Stimulated activated CD8-positive, alpha-beta memory T cell treated with anti-CD3 and anti-CD28 coated beads, Interleukin-2, amount 100 ng/mL, for 48 hours (primary cell): ENCODE data around the gene EXOC4.

Experiments
- DNase-seq, 2 donors: peaks; one replicate each; pipeline ENCODE4 v3.0.0-alpha.2; 2020; ENCODE audit warnings: low read depth in 2 of 2

Gene EXOC4

DNA sequence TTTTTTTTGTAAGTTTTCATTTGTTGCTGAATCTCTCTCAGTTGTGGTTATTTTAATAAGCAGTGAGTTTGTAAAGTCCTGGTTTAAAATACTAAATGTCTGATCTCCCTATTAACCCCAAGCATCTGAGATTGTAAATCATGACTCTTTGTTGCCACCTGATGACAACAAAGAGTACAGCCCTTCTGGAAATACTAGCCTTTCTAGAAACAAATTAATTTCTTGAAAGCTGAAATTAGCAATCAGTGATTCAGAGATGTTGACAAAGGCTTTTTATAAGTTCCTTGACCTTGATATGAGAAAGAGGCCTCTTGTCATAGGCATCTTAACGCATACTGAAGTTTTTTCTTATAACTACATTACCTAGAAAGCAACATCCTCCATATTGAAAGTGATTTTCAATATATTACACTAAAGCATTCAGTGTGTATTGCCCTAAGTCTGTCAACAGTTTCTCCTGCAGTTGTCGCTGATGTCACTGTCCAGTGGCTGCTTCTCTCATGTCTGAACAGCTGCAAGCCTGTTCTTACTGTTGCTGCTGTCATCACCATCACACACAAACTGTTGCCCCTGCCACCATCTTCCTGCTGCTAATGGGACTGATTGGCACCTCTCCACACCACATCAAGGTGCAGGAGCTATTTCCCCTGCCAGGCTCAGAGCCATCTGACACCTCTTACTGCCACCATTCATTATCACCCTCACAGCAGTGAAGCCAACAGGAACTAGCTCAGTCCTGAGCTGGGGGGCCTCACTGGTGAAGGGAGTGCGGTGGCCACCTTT is 779.1 kb downstream of the EXOC4 start:
- no peak for DNase-seq

DNA sequence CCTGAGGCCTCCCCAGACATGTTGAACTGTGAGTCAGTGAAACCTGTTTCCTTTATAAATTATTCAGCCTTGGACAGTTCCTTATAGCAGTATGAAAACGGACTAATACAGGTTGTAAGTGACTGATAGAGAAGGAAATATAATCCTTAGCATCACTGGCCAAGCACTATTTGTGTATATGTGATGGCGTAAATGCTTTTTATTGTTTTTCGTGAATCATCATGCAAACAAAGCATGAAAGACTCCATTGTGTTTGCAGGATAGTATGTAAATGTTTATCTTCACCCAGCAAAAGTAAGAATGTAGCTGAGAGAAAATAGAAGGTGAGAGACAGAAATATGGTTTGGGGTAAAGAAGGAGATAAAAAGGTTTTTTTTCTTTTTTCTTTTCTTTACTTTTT is 781.8 kb downstream of the EXOC4 start:
- no peak for DNase-seq

DNA sequence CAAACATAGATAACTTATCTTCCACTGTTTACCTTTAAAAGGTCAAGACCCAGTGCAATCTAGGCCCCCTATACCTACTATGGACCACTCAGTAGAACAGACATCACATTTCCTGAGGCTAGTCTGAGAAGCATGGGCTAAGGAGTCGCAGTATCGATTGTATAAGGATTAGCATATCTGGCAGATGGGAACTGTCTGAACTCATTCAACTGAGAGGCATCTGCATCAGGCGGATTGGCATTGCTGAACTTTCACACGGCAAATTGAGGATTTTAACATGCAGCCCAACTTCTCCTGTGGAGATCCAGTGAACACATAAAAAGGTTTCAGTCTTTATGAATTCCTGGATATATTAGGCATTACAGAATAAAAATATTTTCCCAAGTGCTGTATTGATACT is 785.1 kb downstream of the EXOC4 start:
- DNase-seq: no peak

DNA sequence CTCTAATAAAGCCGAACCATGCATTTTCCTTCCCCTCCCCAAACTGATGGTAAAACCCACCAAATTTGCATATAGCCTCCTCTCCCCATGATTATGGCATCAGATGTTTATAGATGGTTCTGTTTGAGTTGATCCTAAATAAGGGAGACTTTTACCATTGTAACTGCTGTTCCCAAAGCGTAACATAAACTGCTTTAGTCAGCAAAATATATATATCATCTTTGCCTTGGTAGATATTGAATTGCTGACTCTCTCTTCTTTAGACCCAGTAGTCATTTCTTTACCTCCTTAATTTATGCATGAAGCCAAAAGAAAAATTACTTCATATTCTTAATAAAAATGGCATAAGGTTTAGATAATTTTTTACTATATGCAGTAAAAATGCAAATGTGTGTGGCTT is 788.1 kb downstream of the EXOC4 start:
- DNase-seq: no peak

DNA sequence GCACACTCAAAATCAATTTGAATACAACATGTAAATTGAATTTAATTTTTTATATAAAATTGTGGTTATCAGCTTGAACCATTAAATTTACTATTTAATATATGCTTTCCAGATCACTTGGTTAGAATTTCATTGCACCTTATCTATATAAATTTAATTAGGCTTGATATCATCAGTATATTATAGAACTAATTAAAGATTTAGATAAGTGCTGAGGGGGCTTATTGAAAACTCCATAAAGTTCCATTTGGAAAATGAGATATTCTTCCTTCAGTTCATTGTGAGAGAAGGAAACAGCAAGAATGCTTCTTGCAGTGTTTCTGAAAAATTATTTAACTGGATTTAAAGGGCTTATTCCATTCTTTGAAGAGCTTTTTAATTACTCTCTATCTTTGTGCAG is 788.6 kb downstream of the EXOC4 start:
- no peak for DNase-seq

DNA sequence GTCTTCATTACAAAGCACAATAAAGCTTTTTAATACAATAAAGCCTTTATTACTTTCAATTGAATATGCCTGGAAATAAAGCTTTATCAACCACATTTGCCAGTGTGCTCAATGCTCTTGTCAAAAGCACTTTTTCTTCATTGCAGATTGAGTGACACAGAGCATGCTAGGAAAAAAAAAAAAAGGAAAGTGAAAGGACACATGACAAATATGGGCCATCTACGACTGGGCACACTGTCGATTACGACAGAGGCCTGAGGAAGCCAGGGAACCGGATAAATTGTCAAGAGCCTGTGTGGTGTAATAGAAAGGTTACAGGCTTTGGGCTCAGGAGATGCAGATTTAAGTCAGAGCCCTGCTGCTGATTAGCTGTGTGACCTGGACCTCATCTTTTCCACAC is 789.4 kb downstream of the EXOC4 start:
- DNase-seq: no peak

DNA sequence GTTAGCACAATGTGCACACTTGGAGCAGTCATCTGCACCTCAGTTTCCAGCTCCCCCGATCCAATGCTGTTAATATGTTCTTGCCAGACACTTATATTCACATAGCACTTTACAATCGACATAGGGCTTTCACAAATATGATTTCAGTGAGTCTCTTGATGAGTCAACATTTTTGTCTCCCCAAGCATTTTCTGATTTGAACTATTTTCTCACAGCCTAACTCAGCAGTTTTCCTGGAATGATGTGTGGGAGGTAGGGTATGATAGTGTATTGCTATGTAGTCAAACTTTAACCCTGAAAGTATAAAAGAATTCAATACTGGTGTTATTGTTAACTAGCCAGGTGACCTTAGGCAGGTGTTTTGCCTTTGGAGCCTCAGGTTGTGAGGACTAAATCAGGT is 791.8 kb downstream of the EXOC4 start:
- no peak for DNase-seq

DNA sequence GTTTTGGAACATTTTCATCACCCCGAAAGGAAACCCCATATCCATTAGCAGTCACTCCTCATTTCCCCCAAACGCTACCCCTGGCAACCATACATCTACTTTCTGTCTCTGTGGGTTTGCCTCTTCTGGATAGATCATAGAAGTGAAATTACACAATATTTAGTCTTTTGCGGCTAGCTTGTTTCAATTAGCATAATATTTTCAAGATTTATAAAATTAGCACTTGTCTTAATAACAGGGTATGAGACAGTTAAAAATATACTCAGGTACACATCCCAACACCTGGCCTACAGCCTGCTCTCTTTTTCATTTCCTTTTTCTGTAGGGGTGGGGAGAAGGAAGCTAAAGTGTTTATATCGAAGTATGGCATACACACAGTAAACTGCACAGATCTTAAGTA is 792.8 kb downstream of the EXOC4 start:
- DNase-seq: no peak

DNA sequence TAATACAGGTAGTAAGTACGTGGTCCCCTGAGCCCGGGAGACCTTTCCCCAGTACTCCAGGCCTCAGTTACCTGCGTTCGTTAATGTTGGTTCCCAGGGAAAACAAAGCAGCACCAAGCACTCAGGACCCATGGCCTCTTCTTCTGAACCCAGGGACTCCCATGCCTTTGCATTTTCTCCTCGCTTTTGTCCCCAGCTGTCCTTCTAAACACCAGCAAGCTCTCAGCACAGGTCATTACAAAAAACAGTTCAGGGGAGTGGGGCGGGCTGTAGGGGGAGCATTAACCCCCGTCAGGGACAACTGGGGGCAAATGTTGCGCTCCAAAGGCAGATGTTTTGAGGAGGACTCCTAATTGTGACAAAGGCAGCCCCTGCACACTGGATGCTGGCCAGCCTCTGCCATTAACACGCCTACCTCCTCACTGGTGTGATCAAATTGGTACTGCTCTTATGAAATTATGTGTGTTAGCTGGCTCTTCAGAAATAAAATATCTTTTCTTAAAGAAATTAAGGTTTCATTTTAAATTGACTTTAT is 793.8 kb downstream of the EXOC4 start:
- DNase-seq: no peak

DNA sequence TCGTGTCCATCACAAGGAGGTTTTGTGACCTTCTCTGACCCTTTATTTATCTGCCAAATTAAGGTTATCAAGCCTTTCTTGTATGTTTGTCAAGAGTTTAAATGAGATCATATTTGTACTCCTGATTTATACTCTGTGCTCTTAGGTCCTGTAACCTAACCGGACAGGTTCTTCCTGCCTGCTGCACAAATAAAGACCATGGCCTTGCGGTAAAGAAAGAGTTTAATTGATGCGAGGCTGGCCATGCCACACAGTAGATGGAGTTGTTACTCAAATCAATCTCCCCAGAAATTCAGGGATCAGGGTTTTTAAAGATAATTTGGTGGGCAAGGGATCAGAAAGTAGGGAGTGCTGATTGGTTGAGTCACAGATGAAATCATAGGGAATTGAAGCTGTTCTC is 794.8 kb downstream of the EXOC4 start:
- no peak for DNase-seq

DNA sequence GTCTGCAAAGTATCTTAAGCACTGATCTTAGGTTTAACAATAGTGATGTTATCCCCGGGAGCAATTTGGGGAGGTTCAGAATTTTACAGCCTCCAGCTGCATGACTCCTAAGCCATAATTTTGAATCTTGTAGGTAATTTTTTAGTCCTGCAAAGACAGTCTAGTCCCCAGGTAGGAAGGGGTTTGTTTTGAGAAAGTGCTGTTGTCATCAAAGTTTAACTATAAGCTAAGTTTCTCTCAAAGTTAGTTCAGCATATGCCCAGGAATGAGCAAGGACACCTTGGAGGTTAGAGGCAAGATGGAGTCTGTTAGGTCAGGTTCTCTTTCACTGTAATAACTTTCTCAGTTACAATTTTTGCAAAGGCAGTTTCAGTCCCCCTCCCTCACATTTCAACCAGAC is 795.3 kb downstream of the EXOC4 start:
- no peak for DNase-seq

DNA sequence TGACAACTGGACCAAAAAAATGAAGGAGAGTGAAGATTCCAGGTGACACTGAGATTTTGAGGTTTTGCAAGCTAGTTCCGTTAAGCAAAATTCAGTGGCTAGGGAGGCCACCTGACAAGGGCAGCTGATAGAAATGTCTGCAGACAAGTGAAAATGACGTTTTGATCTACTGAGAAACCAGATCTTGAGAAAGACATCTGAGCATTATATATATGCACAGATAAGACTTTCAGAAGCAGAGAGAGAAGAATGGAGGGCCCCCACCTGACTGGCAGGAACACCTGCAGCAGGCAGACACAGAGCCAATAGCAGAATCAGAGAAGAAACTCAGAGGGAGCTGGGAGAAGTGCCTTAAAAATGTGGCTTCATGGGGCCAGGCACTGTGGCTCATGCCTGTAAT is 798.1 kb downstream of the EXOC4 start:
- DNase-seq: no peak

DNA sequence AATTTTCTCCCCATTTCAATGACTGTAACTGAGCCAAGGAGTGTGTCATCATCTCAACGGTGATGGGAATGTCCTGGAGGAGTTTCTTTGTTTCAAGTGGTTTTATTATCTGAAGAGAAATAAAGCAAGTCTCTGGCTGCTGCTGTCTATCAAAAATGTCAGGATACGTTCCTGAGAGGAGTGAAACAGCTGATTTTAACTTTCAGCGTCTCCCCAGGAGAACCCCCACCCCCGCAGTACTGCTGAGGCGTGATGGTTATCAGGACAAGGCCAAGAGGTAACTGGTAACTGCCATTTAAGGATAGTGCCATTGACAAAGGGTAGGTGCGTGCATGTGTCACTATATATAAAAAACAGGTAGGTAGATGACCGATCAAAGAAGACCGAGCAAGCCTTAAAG is 803.9 kb downstream of the EXOC4 start:
- DNase-seq: no peak

DNA sequence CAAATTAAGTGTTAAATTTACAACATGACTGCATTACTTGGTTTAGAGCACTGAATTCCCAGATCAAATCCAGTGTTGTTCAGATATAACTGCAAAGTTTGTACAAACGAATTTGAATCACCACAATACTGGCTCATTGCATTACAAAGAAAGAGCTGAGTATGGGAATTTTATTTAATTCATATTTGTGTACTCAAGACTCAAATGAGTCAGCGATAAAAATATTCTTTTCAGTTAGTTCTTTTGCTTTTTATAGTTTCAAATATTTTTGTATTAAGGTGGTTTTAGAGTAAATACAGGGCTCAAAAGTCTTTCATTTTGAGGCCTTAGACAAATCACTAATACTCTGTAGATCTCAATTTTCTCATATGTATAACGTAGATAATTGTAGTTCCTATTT is 805.6 kb downstream of the EXOC4 start:
- no peak for DNase-seq

DNA sequence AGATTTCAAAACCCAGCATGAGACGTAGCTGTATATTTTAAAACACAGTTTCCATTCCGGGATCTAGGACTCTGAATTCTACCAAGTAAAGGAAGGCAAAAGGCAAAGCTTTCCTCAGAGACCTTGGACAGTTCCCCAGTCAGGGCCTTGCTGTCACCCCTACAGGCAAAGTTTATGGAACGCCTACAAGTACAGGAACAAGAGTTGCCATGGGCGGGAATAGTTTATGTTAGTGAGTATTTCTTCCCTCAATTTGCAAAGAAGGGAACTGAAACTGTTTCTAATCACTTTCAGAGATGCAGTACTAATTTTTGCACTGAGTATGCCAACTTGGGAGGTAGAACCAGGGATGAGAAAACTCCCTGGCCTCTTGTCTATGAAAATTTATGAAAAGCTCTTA is 806.1 kb downstream of the EXOC4 start:
- no peak for DNase-seq

DNA sequence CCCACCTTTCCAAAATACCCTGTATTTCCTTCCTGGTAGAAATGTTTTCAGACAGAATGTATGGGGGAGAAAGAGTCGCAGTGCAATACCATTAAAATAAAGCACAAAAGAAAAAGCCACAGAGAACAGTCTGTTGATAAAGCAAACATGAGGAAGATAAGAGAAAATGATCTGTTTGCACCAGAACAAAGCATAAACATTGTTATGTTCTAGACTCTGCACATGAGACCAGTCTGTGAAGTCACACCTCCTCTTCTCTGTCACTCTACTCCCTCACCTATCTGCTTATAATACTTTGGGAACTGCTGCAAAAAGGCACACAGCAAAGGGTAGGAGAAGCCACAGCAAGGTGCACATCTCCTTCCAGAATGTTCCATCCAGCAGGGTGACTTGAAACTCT is 807.0 kb downstream of the EXOC4 start:
- no peak for DNase-seq

DNA sequence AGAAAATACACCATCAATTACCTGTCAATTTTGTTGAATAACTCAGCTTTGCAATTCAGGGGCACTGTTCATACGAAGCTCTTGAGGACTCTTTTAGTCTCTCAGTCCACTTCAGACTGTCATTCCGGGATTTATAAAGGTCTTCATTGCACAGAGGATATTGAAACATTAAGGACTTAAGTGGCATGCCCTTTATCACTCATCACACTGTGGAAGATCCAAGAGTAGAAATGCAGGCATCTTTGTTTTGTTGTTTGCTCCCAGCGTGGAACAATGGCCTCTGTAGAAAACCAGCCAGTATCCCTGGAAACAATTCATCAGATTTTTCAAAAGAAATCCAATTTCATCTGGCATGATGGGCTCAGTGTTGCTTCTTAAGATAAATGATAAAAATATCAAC is 808.0 kb downstream of the EXOC4 start:
- no peak for DNase-seq

DNA sequence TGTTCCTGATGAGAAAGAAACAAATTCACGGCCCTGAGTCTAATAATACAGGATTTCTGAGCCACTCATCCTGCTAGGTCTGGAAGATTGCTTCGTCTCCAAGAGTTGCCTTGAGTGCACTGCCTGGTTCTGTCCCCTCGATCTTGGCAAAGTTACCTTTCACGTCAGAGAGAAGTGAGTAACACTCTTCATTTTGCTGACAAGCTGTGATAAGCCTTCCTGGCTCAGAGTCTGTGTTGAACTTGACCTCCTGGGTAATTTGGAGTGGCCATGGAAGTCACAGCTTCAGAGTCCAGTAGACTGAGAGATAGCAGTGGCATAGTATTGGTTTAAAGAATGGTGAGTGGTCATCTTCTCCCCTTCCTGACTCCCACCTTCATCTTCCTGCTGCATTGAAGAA is 809.6 kb downstream of the EXOC4 start:
- no peak for DNase-seq

DNA sequence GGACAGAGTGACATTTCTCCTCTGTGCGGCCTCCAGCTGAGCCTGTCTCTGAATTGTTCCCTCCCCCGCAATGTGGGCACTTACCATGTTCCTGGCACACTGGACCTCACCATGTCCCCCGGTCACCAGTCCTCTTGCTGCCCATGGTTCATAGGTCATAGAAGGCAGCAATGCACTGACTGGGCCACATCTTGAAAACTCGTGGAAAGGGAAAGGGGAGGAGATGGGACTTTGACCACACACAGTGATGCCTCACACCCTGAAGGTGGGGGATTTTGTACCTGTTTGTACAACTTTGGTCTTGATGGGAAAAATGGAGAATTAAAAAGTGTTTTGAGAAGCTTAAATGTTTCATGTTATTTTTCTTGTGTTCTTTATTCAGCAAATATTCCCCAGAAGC is 812.5 kb downstream of the EXOC4 start:
- DNase-seq: no peak

DNA sequence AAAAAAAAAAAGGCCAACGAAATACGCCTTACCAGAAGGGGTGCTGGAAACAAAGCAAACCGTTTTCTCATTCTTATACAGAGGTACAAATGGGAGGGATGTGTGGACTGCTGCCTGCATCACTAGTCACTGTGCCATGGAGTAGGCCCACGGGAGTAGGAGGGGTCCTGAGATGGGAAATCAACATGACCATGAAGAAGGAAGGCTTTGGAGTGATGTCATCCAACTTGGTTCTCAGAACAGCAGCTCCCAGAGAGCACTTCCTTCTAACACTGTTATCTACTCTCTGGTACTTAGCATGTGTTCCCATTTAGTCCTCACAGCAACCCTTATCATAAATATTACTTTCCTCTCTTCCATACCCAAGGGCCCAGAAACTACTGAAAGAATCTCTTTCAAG is 814.3 kb downstream of the EXOC4 start:
- no peak for DNase-seq

DNA sequence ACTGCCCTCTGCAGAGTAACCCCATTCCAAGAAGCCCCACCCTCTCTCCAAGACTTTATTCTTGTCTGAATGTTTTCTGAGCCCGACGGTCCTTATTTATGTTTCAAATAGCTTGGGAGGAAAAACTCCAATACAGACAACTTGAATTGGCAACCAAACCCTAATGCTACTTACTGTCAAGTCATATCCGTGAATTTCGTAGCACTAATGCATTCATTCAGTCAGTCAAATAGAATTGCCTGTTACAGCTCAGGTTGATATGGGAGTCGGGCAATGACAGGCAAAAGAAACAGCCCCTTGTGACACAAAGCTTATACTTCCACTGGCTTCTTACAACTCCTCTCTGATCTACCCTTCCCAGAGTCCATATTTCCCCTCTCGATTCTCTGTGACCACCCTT is 815.8 kb downstream of the EXOC4 start:
- DNase-seq: no peak

DNA sequence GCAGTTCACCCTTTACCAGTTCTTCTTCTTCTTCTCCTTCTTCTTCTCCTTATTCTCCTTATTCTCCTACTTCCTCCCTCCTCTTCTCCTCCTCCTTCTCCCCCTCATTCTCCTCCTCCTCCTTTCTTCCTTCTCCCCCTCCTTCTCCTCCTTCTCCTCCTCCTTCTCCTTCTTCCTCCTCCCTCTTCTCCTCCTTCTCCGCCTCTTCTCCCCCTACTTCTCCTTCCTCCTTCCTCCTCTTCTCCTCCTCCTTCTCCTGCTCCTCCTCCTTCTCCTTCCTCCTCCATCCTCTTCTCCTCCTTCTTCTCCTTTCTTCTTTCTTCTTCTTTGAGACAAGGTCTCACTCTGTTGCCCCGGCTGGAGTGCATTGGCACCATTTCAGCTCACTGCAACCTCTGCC is 816.3 kb downstream of the EXOC4 start:
- DNase-seq: no peak

DNA sequence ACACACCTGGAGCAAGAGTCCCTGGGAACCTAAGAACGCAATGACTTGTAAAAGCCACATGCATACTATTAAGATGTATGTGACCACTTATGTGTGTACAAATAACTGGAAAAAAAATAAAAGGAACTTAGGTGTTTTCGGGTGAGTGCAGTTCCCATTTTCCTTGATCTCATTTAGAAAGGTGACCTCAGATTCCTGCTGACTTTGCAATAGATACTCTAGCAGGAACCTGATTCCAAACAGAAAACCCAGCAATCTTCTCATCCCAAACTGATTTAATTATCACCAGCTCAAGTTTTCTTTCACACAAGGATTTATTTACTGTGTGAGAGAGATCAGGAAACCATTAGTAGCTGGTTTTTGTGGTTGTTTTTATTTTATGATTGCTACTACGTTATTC is 817.8 kb downstream of the EXOC4 start:
- DNase-seq: no peak
